Fibroblast of the aortic adventitia (primary cell): ENCODE measurements around the gene PALLD. TPM values are rescaled to one million over a fixed set of nuclear protein-coding genes. Genes with fewer than 3 reads are reported as not detected.

Experiments used
- DNase-seq: peaks from one replicate; pipeline ENCODE4 v3.0.0-alpha.2; 2010; ENCODE audit warnings: low read depth
- H3K4me3 ChIP-seq: 2 replicates; pipeline ENCODE4 v1.5.1; 2011; ENCODE audit warnings: low read depth, mild to moderate bottlenecking, control low read depth, low read length, moderate library complexity
- CTCF ChIP-seq: IDR thresholded peaks from 2 replicates; pipeline ENCODE4 v1.5.1; 2011; ENCODE audit warnings: mild to moderate bottlenecking, low read length, control low read depth, inconsistent platforms; ENCODE audit not compliant: insufficient read depth
- total RNA-seq: library from RNA; depleted of rRNA; stranded (reverse); fragments of >200 nt; gene quantifications from 2 replicates; pipeline ENCODE4 v1.2.3, GENCODE V29; 2012; ENCODE audit warnings: low replicate concordance

The PALLD gene
- total RNA-seq, 1 donor = 52.1 TPM

- no peak for TF ChIP-seq CTCF
- no peak overlapping the region for H3K4me3 ChIP-seq
- no peak for DNase-seq
These were observed 170.5 kb downstream of the PALLD start for GRCh38 chr4:168667376-168667775.

GRCh38 chr4:168667921-168668320 is 171.1 kb downstream of the PALLD start:
- no peak for DNase-seq
- no peak overlapping the region for H3K4me3 ChIP-seq
- TF ChIP-seq CTCF = no peak

GRCh38 chr4:168673476-168673875 is 176.6 kb downstream of the PALLD start:
- TF ChIP-seq CTCF = no peak
- no peak overlapping the region for H3K4me3 ChIP-seq
- DNase-seq = no peak

- no peak for TF ChIP-seq CTCF
- H3K4me3 ChIP-seq = no peak overlapping the region
- DNase-seq = peak; percentile 49
These were observed 177.4 kb downstream of the PALLD start for GRCh38 chr4:168674077-168674747.

- DNase-seq = no peak
- H3K4me3 ChIP-seq = no peak overlapping the region
- no peak for TF ChIP-seq CTCF
These were observed 178.0 kb downstream of the PALLD start for GRCh38 chr4:168674866-168675265.

- H3K4me3 ChIP-seq = no peak overlapping the region
- no peak for TF ChIP-seq CTCF
- DNase-seq = no peak
These were observed 180.2 kb downstream of the PALLD start for GRCh38 chr4:168677063-168677462.

- no peak for DNase-seq
- H3K4me3 ChIP-seq = no peak overlapping the region
- no peak for TF ChIP-seq CTCF
These were observed 181.0 kb downstream of the PALLD start for GRCh38 chr4:168677879-168678278.
